ENCODE results near the gene NT5DC1. TPM values are rescaled to one million over a fixed set of nuclear protein-coding genes. Genes with fewer than 3 reads are reported as not detected.

The NT5DC1 gene
- polyA plus RNA-seq, 1 donor from 2014 or later, result 1.3 TPM

DNA sequence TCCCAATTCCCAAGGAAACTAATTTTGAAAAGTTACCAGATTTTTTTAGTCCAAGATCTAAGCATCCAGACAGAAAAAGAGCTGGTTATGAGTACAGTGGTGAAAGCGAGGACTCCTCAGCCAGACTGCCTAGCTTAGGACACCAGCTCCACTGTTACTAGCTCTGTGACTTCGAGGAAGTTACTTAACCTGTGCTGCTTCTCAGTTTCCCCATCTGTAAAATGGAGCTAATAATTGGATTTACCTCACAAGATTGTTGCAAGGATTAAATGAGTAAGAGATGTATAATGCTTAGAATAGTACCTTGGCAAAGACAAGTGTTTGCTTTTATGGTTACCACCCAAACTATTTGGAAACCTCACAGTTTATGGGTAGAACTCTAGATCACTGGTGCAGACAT, 1.1 kb downstream of the NT5DC1 start:
- H3K9me2 ChIP-seq (ENCODE audit: insufficient read depth, low read length), result no peaks in the 10 kb centered on the region
- H3K4me3 ChIP-seq (ENCODE audit: low read length), result peak overlapping the region; percentile 91
- no peaks in the 10 kb centered on the region for H3K27me3 ChIP-seq (ENCODE audit: insufficient read depth, low read depth, low read length)
- peak overlapping the region; percentile 35 for H3K4me2 ChIP-seq (ENCODE audit: low read length)
- no peaks in the 10 kb centered on the region for H3K79me2 ChIP-seq (replicated peaks; ENCODE audit: insufficient read depth, low read length)
- TF ChIP-seq REST (IDR thresholded peaks at IDR 0.05; ENCODE audit: borderline replicate concordance) (no peak), EZH2 (IDR thresholded peaks at IDR 0.05; ENCODE audit: borderline replicate concordance, insufficient read depth, low read length, poor library complexity, severe bottlenecking) (no peak), MXI1 (conservative IDR thresholded peaks at IDR 0.05; ENCODE audit: poor library complexity, severe bottlenecking) (no peak), POLR2AphosphoS5 (IDR thresholded peaks at IDR 0.05) (no peak), RAD21 (conservative IDR thresholded peaks at IDR 0.05) (no peak), SMC3 (conservative IDR thresholded peaks at IDR 0.05; ENCODE audit: poor library complexity) (no peak), TAF1 (IDR thresholded peaks at IDR 0.05; ENCODE audit: low read depth) (no peak), EP300 (conservative IDR thresholded peaks at IDR 0.05; ENCODE audit: poor library complexity, severe bottlenecking) (no peak)
- TF ChIP-seq, protein P1, sequence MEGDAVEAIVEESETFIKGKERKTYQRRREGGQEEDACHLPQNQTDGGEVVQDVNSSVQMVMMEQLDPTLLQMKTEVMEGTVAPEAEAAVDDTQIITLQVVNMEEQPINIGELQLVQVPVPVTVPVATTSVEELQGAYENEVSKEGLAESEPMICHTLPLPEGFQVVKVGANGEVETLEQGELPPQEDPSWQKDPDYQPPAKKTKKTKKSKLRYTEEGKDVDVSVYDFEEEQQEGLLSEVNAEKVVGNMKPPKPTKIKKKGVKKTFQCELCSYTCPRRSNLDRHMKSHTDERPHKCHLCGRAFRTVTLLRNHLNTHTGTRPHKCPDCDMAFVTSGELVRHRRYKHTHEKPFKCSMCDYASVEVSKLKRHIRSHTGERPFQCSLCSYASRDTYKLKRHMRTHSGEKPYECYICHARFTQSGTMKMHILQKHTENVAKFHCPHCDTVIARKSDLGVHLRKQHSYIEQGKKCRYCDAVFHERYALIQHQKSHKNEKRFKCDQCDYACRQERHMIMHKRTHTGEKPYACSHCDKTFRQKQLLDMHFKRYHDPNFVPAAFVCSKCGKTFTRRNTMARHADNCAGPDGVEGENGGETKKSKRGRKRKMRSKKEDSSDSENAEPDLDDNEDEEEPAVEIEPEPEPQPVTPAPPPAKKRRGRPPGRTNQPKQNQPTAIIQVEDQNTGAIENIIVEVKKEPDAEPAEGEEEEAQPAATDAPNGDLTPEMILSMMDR (IDR thresholded peaks at IDR 0.05; ENCODE audit: poor library complexity, severe bottlenecking), result no peak
- H2AFZ ChIP-seq (ENCODE audit: low read depth, low read length), result no peak overlapping the region
- H4K20me1 ChIP-seq (ENCODE audit: insufficient read depth), result no peaks in the 10 kb centered on the region
- no peak overlapping the region for H3K27ac ChIP-seq (ENCODE audit: low read length)
- no peaks in the 10 kb centered on the region for H3F3A ChIP-seq (ENCODE audit: insufficient read depth, low read length, poor library complexity, severe bottlenecking)
- no peak overlapping the region for H3K9ac ChIP-seq (ENCODE audit: low read length)
- H3K9me3 ChIP-seq (ENCODE audit: low read length), result no peaks in the 10 kb centered on the region
- no peaks in the 10 kb centered on the region for H3K36me3 ChIP-seq (ENCODE audit: insufficient read depth, low read length)

GRCh38 chr6:116102873-116103272, 2.2 kb downstream of the NT5DC1 start:
- no peak overlapping the region for H2AFZ ChIP-seq (ENCODE audit: low read depth, low read length)
- H3K9me2 ChIP-seq (ENCODE audit: insufficient read depth, low read length), result no peaks in the 10 kb centered on the region
- H3K27ac ChIP-seq (ENCODE audit: low read length), result no peak overlapping the region
- H3K79me2 ChIP-seq (replicated peaks; ENCODE audit: insufficient read depth, low read length), result no peaks in the 10 kb centered on the region
- no peaks in the 10 kb centered on the region for H4K20me1 ChIP-seq (ENCODE audit: insufficient read depth)
- no peak overlapping the region for H3K9ac ChIP-seq (ENCODE audit: low read length)
- H3K4me3 ChIP-seq (ENCODE audit: low read length), result no peak overlapping the region
- TF ChIP-seq MXI1 (conservative IDR thresholded peaks at IDR 0.05; ENCODE audit: poor library complexity, severe bottlenecking) (no peak), RAD21 (conservative IDR thresholded peaks at IDR 0.05) (no peak), TAF1 (IDR thresholded peaks at IDR 0.05; ENCODE audit: low read depth) (no peak), POLR2AphosphoS5 (IDR thresholded peaks at IDR 0.05) (no peak), EZH2 (IDR thresholded peaks at IDR 0.05; ENCODE audit: borderline replicate concordance, insufficient read depth, low read length, poor library complexity, severe bottlenecking) (no peak), REST (IDR thresholded peaks at IDR 0.05; ENCODE audit: borderline replicate concordance) (no peak), SMC3 (conservative IDR thresholded peaks at IDR 0.05; ENCODE audit: poor library complexity) (no peak), EP300 (conservative IDR thresholded peaks at IDR 0.05; ENCODE audit: poor library complexity, severe bottlenecking) (no peak)
- TF ChIP-seq, protein P1 (IDR thresholded peaks at IDR 0.05; ENCODE audit: poor library complexity, severe bottlenecking), result no peak
- H3K27me3 ChIP-seq (ENCODE audit: insufficient read depth, low read depth, low read length), result no peaks in the 10 kb centered on the region
- H3K9me3 ChIP-seq (ENCODE audit: low read length), result no peaks in the 10 kb centered on the region
- H3F3A ChIP-seq (ENCODE audit: insufficient read depth, low read length, poor library complexity, severe bottlenecking), result no peaks in the 10 kb centered on the region
- H3K36me3 ChIP-seq (ENCODE audit: insufficient read depth, low read length), result no peaks in the 10 kb centered on the region
- no peak overlapping the region for H3K4me2 ChIP-seq (ENCODE audit: low read length)
